GM19351 (cell line): ENCODE data around the gene TM9SF1.
A peak's percentile ranks its signal among the peaks of the same experiment; 100 is the strongest.

ENCODE experiments used
- ATAC-seq: cut with Tn5 transposase; IDR thresholded peaks from one replicate; pipeline ENCODE4 v1.9.1; 2021; ENCODE audit warnings: mild to moderate bottlenecking, moderate library complexity; ENCODE audit not compliant: unreplicated experiment

The TM9SF1 gene

DNA sequence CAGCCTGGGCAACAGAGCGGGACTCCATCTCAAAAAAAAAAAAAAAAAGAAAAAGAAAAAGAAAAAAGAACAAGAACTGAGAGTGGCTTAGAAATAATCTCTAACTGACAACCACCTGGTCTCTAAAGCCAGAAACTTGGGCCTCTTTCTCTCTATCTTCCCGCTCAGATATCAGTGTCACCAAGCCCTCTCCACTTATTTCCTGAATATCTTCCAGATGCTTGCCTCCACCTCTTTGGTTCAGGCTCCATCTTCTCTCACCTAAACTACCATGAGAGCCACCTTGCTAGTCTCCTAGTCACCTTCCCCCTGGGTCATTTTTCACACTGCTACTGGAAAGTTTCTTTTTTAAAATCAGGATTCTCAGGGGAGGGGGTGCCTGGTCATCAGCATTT lies 1.8 kb upstream of the TM9SF1 start:
- no peak for ATAC-seq

DNA sequence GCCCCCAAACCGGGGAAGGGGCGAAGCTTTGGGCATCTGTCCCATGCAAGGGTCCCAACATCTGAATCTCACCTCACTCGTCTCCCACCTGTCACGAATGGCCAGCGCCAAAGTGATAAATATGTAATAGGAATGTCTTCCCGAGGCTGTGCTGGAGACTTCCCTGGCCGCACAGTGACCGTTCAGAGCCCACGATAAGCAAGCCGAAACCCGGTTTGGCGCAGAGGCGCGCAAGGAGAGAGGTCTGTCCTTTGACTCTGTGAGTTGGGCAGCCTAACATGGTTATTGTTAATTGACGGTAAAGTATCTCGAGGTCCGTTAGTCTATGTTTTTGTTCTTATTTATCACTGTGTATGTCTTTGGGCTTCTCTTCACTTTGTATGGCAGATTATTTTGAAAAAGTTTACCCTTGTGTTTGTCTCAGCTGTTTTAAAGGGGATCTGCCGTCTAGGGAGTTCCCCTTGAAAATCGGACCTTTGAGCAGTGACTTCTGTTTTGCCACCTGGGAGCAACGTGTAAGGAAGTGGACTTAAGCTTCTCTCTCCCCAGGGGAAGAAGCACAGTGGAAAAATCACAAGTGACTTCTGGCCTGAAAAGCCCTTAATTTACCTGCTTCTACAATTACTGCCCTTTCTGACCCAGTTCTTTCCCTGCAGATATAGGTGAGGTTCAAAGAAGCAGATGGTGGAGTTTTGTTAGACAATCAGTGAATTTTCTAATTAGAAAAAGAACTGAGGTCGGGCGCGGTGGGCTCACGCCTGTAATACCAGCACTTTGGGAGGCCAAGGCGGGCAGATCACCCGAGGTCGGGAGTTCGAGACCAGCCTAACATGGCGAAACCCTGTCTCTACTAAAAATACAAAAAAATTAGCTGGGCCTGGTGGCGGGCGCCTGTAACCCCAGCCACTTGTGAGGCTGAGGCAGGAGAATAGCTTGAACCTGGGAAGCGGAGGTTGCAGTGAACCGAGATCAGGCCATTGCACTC lies 1.1 kb upstream of the TM9SF1 start:
- ATAC-seq, result peak; percentile 16

DNA sequence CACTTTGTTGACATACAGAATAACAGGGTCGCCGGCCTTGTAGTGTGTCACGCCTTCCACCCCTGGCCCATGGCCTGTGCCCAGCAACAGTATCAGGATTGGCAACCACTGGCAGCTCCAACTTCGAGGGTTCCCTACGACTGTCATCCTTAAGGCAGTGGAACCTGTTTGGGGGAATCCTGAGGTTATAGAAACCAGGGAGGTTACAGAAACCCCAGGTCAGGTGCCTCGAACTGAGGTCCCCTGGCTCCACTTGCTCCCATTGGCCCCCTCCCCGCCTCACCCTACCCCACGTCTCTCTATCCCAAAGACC lies 412 bp downstream of the TM9SF1 start:
- no peak for ATAC-seq

DNA sequence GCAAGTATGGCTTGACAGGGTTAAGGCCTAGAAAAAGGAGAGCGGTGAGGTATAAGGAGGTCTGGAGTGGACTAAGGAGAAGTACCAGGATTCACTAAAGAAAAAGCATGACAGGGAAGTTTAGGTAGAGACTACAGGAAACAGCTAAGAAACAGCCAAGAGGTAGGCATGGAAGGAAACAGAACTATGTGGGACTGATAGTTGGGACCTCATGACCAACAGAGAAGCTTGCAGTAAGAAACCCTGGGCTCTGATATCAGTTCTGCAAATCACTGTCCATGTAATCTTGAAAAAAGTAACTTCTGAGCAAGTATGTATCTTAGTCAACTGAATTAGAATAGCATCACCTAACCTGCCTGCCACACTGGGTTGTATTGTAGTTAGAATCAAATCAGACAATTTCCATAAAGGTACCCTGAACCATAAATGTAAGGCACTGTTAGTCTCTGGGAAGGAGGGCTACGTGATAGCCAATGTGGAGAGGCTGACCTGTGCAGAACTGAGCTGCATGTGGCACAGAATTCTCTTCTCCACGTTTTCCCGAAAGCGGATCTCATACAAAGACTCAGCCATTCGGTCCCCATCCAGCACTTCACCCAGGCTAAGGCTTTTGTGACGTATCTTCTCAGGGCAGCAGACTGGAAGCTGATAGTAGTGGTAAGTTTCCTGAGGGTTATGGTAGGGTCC lies 912 bp downstream of the TM9SF1 start:
- no peak for ATAC-seq

DNA sequence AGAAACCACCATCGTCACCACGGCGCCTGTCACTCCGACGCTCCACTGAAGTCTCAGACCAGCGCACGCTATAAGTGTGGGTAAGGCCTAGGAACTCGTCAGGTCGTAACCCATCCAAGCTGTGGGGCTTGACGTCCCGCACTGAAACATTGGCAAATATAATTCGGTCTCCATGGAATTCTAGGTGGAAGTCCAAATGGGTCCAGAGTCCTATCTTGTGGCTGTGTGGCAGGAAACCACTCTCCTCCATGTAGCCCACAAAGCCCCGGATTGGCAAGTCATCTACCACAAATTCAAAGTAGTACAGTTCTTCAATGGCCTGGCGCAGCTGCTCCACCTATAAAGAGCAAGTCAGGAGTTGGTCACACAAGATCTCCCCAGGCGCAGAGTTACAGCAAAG lies 2.3 kb downstream of the TM9SF1 start:
- ATAC-seq, result no peak

DNA sequence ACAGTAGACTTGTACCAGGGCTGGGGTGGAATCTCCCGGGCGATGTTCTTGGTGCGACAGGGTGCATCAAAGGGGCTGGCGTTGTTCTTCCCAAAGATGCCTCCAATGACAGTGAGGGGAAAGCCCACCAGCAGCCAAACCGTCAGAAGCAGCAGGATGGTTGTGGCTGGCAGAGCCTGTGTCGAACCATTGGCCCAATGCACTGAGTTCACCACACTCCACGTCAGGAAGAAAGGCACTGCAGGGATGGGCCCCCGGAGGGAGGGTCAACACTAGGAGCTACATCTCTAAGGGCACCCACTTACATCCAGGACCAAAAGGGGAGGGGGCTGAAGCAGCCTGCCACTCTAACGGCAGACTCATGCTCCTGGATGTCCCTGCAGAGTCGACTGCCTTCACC lies 4.8 kb downstream of the TM9SF1 start:
- ATAC-seq, result no peak

DNA sequence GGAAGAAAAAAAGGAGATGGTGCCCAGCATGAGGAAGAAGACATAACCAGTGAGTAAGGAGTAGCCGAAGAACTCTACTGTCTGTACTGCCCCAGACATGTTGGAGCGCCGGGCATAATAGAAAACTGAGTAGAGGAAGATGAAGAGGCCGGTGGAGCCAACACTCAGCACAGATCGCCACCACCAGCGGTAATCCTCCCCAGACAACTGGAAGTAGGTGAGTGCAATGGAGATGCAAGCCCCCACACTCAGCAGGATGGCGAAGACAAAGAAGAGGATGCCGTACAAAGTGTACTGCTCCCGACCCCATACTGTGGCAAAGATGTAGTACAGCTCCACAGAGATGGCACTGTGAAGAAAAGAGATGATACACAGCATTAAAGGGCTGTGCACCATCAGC lies 5.8 kb downstream of the TM9SF1 start:
- no peak for ATAC-seq

DNA sequence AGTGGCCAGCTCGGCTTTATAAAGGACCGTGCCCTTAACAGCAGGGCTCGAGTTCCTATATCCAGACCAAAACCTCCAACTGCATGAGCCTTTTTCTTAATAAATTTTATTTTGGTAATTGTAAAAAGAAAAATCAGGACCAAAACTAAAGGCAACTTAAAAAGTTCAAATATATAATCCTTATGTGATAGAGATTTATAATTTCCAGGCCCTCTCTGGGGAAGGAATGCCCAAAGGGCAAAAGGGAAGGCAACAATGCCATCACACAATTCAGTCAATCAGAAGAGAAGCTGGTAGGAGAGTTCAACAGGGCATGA lies 6.2 kb downstream of the TM9SF1 start:
- ATAC-seq, result no peak

DNA sequence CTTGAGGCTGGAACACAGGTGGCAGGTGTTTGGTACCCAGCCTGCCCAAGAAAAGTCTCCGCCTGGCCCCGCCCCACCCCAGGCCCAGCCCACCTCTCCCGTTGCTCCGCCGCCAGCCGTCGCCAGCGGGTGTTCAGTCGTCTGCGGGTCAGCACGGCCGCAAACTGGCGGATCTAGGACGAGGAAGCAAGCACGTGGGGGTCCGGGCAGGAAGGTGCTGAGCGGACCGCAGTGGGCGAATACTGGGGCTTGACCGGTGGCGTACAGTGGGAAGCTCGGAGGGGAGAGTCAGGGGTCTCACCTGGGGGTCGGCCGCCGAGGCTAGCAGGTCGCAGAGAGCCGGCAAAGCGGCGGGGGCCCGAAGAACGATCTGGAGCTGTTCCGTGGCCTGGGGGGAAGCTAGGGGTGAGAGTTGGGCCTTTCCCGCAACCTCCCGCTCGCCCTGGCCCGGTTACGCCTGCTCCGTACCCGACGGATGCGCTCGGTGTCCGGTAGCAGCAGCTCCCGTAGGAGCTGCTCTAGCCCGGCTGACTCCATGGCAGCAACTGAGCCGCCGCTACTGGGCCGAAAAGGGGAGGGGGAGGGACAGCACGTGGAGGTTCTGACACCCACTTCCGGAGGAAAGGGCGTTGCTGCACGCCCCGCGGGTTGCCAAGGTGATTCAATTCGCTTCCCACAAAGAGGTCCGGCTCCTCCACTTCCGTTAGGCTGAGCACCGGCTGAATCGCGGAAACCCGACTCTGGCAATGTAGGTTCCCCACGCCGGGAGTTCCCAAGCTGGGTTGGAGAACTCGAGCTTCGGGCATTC lies 6.8 kb downstream of the TM9SF1 start, which contains the start of gene IPO4:
TSS of gene IPO4 (minus strand) at position 566 of the 808 bp plus-strand sequence. CDS start at position 537, 29 bp downstream.
- peak; percentile 95 for ATAC-seq

DNA sequence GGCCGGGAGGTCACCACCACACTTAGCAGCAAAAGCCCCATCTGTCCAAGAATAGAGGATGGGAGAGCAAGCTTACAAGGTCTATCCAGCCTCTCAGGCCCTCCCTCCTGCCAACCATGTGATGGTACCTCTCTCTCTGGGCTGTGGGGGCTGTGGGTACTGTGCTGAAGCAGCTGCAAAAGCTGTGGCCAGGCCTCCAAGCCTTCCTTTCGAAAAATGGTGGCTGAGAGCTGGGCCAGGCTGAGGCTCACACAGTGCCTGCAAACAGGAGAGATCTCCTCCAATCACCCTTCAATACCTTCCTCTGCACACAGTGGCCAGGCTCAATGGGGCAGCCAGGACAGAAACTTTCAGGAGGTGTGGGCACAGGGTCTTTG lies 7.7 kb downstream of the TM9SF1 start:
- no peak for ATAC-seq

DNA sequence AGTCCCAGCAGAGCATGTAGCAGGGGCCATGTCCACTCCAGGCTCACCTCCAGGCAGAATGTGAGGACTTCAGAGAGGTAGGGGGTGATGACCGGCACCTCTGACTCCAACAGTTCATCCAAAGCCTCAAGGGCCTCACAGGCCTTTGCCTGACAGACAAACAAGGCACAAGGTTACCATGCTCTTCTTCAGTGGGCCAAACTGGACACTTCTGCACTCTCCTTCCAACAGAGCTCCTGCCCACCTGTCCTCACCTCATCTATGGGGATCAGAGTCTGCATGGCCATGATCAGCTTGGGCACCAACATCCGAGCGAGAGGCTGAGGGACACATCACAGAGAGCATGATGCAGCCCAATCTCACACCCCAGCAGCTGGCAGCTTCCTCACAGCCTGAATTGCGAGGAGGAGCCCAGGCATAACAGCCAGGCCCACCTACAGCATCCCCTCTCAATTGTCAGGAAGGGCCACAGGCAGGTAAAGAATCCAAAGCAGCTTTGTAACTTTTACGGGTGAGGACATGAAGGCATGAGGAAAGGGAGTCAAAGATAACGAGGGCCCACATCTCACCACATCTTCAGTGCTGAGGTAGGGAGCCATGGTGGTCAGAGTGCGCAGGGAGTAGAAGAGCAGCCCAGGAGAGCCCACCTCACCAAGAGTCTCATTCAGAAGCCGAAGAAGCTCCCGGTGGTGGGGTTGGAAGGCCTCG lies 8.3 kb downstream of the TM9SF1 start:
- ATAC-seq, result no peak

DNA sequence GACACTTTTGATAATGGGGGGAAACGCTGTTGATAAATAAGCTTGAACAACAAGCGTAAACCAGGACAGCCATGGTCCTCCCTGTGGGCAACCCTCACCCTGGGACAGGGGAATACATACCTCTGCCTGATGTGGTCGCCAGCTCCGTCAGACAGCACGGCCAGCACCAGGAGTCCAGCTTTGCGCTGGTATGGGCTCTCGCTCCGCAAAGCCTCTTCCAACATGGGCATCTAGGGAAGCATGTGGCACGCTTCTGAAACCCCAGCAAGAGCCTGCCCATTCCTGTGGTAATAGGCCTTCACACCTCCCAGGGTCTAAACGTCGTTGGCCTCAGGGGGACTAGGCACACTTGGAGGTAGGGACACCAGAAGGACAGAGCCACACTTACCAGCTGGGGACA lies 9.5 kb downstream of the TM9SF1 start:
- no peak for ATAC-seq

DNA sequence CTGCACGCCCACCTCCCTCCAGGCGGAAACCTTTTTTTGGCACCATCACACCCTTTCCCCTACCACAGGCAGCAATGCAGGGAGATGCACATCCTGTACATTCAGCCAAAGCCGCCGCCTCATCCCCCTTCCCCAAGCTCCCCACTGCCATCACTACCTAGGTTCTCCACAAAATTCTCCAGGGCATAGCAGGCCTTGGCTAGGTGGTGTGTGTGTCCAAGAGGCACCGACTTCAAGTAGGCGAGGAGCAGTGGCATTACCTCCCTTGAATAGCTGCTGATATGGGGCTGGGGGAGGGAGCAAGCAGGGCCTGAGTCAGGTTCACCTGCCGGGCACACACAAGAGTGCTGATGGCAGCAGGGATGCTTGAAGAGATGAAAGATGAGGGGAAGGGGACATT lies 10.2 kb downstream of the TM9SF1 start:
- no peak for ATAC-seq

DNA sequence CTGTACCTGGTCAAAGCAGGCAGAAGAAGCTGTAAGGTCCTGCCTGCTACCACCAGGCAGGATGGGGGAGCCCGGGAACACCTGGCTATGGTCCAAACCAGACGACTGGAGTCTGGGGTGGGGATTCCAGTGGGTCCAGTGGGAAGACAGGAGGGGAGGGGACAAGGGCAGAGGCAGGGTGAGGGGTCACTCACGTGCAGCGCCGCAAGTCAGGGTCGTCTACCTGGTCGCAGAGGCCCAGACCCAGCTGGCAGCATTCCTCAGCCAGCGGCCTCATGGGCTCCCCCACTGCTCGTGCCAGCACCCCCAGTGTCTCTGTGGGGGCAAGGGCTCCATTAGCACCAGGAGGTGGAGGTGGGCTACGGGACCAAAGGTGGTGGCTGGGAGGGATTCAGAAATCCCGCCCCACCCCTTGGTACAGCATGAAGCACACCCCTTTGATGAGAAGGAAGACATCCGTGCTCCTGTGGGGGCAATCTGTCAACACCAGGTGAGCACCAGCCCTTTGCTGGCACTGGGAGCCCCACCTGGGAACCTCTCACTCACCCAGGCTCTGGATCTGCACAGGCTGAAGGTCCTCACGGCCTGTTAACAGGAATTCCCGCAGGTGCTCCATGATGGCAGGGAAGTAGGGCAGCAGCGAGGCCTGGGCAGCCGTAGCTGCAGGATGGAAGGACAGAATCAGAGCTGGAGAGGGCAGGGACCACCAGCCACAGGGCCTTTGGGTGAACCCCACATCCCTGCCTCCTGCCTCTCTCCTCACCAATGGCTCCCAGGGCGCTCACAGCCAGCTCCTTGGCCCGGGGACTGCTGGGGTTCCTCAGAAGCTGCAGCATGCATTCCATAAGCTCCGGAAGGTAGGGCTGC lies 10.9 kb downstream of the TM9SF1 start:
- no peak for ATAC-seq

DNA sequence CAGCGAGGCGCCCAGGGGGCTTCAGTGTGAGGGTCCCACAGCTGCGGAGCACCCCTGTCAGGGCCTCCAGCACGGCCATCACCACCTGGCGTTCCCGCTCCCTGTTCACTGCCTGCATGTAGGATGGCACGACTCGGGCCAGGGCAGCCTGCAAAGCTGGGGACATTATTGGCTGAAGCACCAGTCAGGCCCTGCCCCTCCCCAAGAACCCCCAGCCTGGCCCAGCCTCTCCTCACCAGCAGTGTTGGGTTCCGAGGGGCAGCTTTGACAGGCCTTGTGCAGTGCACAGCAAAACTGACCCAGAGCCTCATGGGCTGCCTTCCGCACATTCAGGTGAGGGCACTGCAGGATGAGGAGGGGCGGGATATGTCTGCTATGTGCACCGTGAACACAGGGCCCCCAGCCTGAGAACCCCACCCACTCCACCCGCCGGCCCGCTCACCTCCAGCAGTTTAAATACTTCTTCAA lies 12.2 kb downstream of the TM9SF1 start:
- ATAC-seq, result no peak

DNA sequence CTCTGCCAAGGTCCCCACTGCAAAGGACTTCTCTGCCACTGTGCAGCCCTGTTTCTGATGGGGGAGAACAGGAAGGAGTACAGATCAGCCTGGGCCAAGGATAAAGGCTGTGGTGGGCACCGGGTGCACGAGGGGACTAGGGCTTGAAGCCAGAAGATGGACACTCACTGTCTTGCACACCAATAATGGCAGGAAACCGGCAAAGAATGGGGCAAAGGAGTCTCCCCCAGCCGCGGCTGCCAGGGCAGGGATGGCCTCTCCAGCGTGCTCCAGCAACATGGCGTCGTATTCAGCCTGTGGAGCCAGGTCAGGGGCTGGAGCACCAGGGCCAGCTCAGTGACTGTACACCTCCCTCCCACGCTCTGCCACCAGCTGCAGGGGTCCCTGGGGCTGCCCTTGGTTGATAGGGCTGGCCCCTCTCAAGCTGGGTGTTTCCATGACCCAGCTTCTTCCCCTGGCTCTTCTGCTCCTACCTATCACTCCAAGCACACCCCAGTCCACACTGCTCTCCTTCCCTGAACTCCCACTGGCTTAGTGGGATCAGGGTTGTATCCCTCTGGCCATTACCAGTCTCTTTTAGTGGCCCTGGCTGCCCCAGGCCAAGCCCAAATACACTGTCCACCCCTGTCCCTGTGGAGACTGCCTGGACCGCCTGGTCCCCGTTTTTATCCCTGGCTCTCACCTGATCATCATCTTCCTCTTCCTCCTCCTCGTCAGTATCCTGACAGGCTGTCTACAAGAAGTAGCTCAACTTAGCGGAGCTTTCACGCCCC lies 12.9 kb downstream of the TM9SF1 start:
- ATAC-seq, result no peak

DNA sequence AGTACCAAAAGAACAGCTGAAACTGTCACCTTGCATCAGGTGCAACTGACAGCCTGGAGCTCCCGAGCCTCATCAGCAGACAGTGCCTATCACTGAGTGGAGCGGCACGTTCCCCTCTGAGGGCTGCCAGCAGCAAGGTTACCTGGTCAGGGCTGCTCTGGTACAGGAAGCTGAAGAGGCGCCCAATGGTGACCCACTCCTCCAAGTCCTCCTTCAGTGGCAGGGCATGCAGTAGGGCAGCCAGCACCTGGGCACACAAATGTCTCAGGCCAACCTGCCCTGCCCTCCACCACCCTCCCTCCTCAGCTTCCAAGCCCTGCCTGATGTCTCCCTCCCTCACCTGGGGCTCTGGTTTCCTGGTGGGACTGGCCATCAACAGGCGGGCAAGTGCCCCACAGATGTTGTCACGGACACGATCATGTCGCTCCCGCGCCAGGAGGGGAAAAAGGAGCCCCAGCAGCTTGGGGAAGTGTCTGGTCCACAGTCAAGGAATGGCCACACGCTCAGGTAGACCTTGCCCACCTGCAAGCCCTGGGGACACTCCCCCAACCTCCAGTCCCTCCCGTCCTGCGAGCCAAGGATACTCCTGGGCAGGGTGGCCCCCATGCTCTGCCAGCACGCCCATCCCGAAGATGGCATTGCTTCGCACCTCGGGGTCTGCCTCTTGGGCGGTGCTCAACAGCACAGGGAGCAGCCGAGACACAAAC lies 13.7 kb downstream of the TM9SF1 start:
- no peak for ATAC-seq

DNA sequence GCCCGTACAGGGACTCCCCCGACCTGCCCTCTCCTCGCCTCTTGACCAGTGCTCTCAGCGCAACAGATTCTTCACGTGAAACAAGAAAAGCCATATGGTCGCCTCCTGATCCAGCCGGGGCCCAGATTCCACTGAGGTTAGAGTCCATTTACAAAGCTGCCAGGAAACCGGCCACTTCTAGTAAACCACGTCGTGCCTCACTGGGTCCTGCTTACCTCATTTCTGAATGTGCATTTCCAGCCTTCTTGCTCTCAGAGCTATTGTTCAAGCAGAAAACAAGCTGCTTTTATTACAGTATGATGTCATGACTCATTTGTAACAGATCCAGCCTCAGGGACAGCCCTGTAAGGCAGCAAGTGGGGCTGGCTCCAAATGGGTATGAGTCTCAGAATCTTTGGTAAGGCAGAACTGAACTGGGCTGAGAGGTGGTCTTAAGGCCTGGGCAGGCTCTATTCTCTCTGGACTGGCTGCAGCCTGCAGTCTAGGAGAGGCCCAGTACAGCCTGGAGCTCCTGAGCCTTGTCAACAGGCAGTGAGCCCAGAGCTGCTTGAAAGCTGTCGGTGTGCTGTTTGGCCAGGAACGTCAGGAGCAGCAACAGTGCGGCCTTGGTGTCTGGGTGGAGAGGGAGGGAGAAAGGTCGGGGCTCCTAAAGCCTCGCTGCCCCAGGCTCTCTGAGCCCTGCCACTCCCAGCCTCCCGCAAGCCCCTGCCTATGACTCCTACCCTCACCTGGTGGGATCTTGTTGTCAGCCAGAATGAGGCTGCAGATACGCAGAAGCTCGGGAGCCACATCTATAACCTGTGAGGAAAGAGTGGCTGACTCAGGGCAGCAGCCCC lies 15.1 kb downstream of the TM9SF1 start:
- no peak for ATAC-seq
